ENCODE results near the gene ADPRHL1.
"Not testable (repeated sequence)": the region's sequence is repeated elsewhere in the genome, so short reads cannot be mapped to it uniquely, and the experiment has no call there.

- TF ChIP-seq CTCF (IDR thresholded peaks at IDR 0.05; ENCODE audit: low read depth, low read length); POLR2A (IDR thresholded peaks at IDR 0.05; ENCODE audit: extremely low read depth, insufficient read length); MYC (IDR thresholded peaks at IDR 0.05; ENCODE audit: low read depth, low read length); MAX (IDR thresholded peaks at IDR 0.05; ENCODE audit: low read depth, low read length): not testable (repeated sequence)
Observed at GRCh38 chr13:113382542-113382941, 70.7 kb downstream of the ADPRHL1 start.

Data from NB4 (cell line).